H9 (cell line): Measurements from ENCODE around the gene VAV1. TPM values are rescaled to one million over a fixed set of nuclear protein-coding genes. Genes with fewer than 3 reads are reported as not detected.

Source experiments
- DNase-seq: peaks from one replicate; pipeline ENCODE4 v3.0.0-alpha.2; 2017
- H2AFZ ChIP-seq: one replicate; pipeline ENCODE4 v1.6.1; 2013; ENCODE audit warnings: mild to moderate bottlenecking, low read length, control low read depth, moderate library complexity
- H2AK5ac ChIP-seq: 2 replicates; pipeline ENCODE4 v1.6.1; 2013; ENCODE audit warnings: low read length, control low read depth, mixed read lengths; ENCODE audit not compliant: insufficient read length
- H2BK120ac ChIP-seq: one replicate; pipeline ENCODE4 v1.6.1; 2013; ENCODE audit warnings: low read depth, mild to moderate bottlenecking, low read length, control low read depth, inconsistent platforms; ENCODE audit not compliant: poor library complexity, severe bottlenecking
- H2BK12ac ChIP-seq: 2 replicates; pipeline ENCODE4 v1.6.1; 2013; ENCODE audit warnings: low read length, control low read depth, mixed read lengths, low read depth; ENCODE audit not compliant: insufficient read length
- H2BK15ac ChIP-seq: 2 replicates; pipeline ENCODE4 v1.6.1; 2013; ENCODE audit warnings: low read depth, low read length, control low read depth
- H2BK20ac ChIP-seq: one replicate; pipeline ENCODE4 v1.6.1; 2013; ENCODE audit warnings: low read depth, mild to moderate bottlenecking, low read length, control low read depth, inconsistent platforms; ENCODE audit not compliant: poor library complexity, severe bottlenecking
- H2BK5ac ChIP-seq: 2 replicates; pipeline ENCODE4 v1.6.1; 2013; ENCODE audit warnings: low read length, control low read depth, mixed read lengths; ENCODE audit not compliant: insufficient read length
- H3K14ac ChIP-seq: 2 replicates; pipeline ENCODE4 v1.6.1; 2013; ENCODE audit warnings: low read length, control low read depth; ENCODE audit not compliant: insufficient read depth
- H3K18ac ChIP-seq: 2 replicates; pipeline ENCODE4 v1.6.1; 2013; ENCODE audit warnings: low read depth, mild to moderate bottlenecking, mixed read lengths, low read length, control low read depth; ENCODE audit not compliant: insufficient read length
- H3K23ac ChIP-seq: 2 replicates; pipeline ENCODE4 v1.6.1; 2013; ENCODE audit warnings: low read length, control low read depth, mixed read lengths, low read depth; ENCODE audit not compliant: insufficient read length
- H3K23me2 ChIP-seq: 2 replicates; pipeline ENCODE4 v1.6.1; 2013; ENCODE audit warnings: low read depth, mild to moderate bottlenecking, mixed read lengths, low read length, control low read depth; ENCODE audit not compliant: insufficient read length, poor library complexity, severe bottlenecking
- H3K27ac ChIP-seq: 2 replicates; pipeline ENCODE4 v1.5.1; 2013; ENCODE audit warnings: low read length, control low read depth, mixed read lengths, low read depth; ENCODE audit not compliant: insufficient read length
- H3K27me3 ChIP-seq: 2 replicates; pipeline ENCODE4 v1.6.1; 2013; ENCODE audit warnings: low read length, control low read depth, inconsistent platforms; ENCODE audit not compliant: insufficient read depth
- H3K4ac ChIP-seq: 2 replicates; pipeline ENCODE4 v1.6.1; 2013; ENCODE audit warnings: low read depth, mild to moderate bottlenecking, control low read depth, inconsistent platforms, low read length, moderate library complexity
- H3K4me1 ChIP-seq: 2 replicates; pipeline ENCODE4 v1.6.1; 2013; ENCODE audit warnings: low read length, control low read depth, inconsistent platforms; ENCODE audit not compliant: insufficient read depth
- H3K4me2 ChIP-seq: 2 replicates; pipeline ENCODE4 v1.6.1; 2013; ENCODE audit warnings: low read length, control low read depth, mixed read lengths; ENCODE audit not compliant: insufficient read length, insufficient read depth
- H3K56ac ChIP-seq: 2 replicates; pipeline ENCODE4 v1.6.1; 2013; ENCODE audit warnings: low read depth, mild to moderate bottlenecking, mixed read lengths, low read length, control low read depth; ENCODE audit not compliant: insufficient read length
- H3K79me1 ChIP-seq: 2 replicates; pipeline ENCODE4 v1.6.1; 2013; ENCODE audit warnings: low read depth, mild to moderate bottlenecking, moderate library complexity, low read length, control low read depth, inconsistent platforms; ENCODE audit not compliant: insufficient read depth, poor library complexity, severe bottlenecking
- H3K79me2 ChIP-seq: 2 replicates; pipeline ENCODE4 v1.6.1; 2013; ENCODE audit warnings: low read length, control low read depth, inconsistent platforms; ENCODE audit not compliant: insufficient read depth
- H3K9ac ChIP-seq: 2 replicates; pipeline ENCODE4 v1.6.1; 2013; ENCODE audit warnings: low read length, control low read depth, mixed read lengths; ENCODE audit not compliant: insufficient read length; ENCODE audit errors: extremely low read depth
- H3K9me3 ChIP-seq: one replicate; pipeline ENCODE4 v1.6.1; 2013; ENCODE audit warnings: low read depth, low read length, inconsistent platforms; ENCODE audit not compliant: control insufficient read depth
- H3T11ph ChIP-seq: one replicate; pipeline ENCODE4 v1.6.1; 2013; ENCODE audit warnings: mild to moderate bottlenecking, low read length, control low read depth, inconsistent platforms
- H4K20me1 ChIP-seq: one replicate; pipeline ENCODE4 v1.6.1; 2013; ENCODE audit not compliant: control insufficient read depth, insufficient read length, insufficient read depth
- H4K5ac ChIP-seq: 2 replicates; pipeline ENCODE4 v1.6.1; 2013; ENCODE audit warnings: low read depth, mild to moderate bottlenecking, mixed read lengths, low read length, control low read depth; ENCODE audit not compliant: insufficient read length
- H4K8ac ChIP-seq: replicated peaks from 2 replicates; pipeline ENCODE4 v1.6.1; 2013; ENCODE audit warnings: low read length, control low read depth, mixed read lengths, low read depth; ENCODE audit not compliant: insufficient read length
- H4K91ac ChIP-seq: 2 replicates; pipeline ENCODE4 v1.6.1; 2013; ENCODE audit warnings: low read depth, mild to moderate bottlenecking, moderate library complexity, mixed read lengths, low read length, control low read depth; ENCODE audit not compliant: insufficient read length
- H3K27ac Mint-ChIP-seq, 3 experiments: 2 replicates in 2 of 3; 3 replicates in 1 of 3; pipeline ENCODE4 v1.8.0; 2020 to 2021; ENCODE audit warnings: mixed read lengths in 3 of 3, mild to moderate bottlenecking in 1 of 3, moderate library complexity in 1 of 3
- H3K27me3 Mint-ChIP-seq: 2 replicates; pipeline ENCODE4 v1.8.0; 2021; ENCODE audit warnings: low read depth, mild to moderate bottlenecking, moderate library complexity, mixed read lengths
- H3K36me3 Mint-ChIP-seq, 3 experiments: 2 replicates in 2 of 3; 3 replicates in 1 of 3; pipeline ENCODE4 v1.8.0; 2020 to 2021; ENCODE audit warnings: low read depth in 3 of 3, mixed read lengths in 3 of 3; ENCODE audit not compliant: insufficient read depth in 1 of 3
- H3K4me1 Mint-ChIP-seq, 2 experiments: 2 replicates each; pipeline ENCODE4 v1.8.0; 2020; ENCODE audit warnings: mixed read lengths in 2 of 2
- H3K4me3 Mint-ChIP-seq, 2 experiments: 2 replicates in 1 of 2; 3 replicates in 1 of 2; pipeline ENCODE4 v1.8.0; 2020 to 2021; ENCODE audit warnings: mild to moderate bottlenecking in 2 of 2, mixed read lengths in 2 of 2, moderate library complexity in 1 of 2
- H3K9me3 Mint-ChIP-seq, 2 experiments: 2 replicates in 1 of 2; 3 replicates in 1 of 2; pipeline ENCODE4 v1.8.0; 2020; ENCODE audit warnings: mild to moderate bottlenecking in 2 of 2, mixed read lengths in 2 of 2, moderate library complexity in 1 of 2
- CTCF ChIP-seq: fragments of 200-600 bp; sonication (generic); conservative IDR thresholded peaks from 3 replicates; pipeline ENCODE4 v1.8.0; 2021; ENCODE audit warnings: antibody characterized with exemption, mild to moderate bottlenecking
- WGBS: extraction: QIAGEN DNeasy Blood & Tissue Kit; methylation state at CpG from one replicate; pipeline ENCODE4 v1.1.7; 2013; ENCODE audit warnings: missing lambda C conversion rate, low lambda C conversion rate, mixed read lengths; ENCODE audit not compliant: insufficient read length; ENCODE audit errors: extremely low coverage; 5-methylcytosine and 5-hydroxymethylcytosine counted together
- total RNA-seq: library from RNA; stranded (reverse); gene quantifications from 2 replicates; pipeline ENCODE4 v1.2.1, GENCODE V29; 2021

The VAV1 gene
- total RNA-seq, 1 experiment from 2014 or later = 0.90 TPM

- peak; percentile 41 for DNase-seq
- no peak overlapping the region for H3K27ac ChIP-seq
- no peaks in the 10 kb centered on the region for H3K36me3 Mint-ChIP-seq
- H3K14ac ChIP-seq = no peak overlapping the region
- H3T11ph ChIP-seq = no peak overlapping the region
- no peak overlapping the region for H4K5ac ChIP-seq
- H3K9me3 Mint-ChIP-seq = peaks cover 3 to 30% of the 10 kb centered on the region in 2 experiments; a peak in 4 of 5 replicates
- peaks cover 7 to 8% of the 10 kb centered on the region in 2 experiments; a peak in 2 of 4 replicates for H3K4me1 Mint-ChIP-seq
- peak overlapping the region in 1 of 2 experiments; percentile 42; a peak in 1 of 5 replicates for H3K4me3 Mint-ChIP-seq
- H2AFZ ChIP-seq = no peak overlapping the region
- H3K79me2 ChIP-seq = no peaks in the 10 kb centered on the region
- no peaks in the 10 kb centered on the region for H4K20me1 ChIP-seq
- H3K27me3 ChIP-seq = no peaks in the 10 kb centered on the region
- H3K4me1 ChIP-seq = no peaks in the 10 kb centered on the region
- H3K4ac ChIP-seq = no peak overlapping the region
- H3K56ac ChIP-seq = no peak overlapping the region
- H2AK5ac ChIP-seq = no peak overlapping the region
- peaks cover 3% of the 10 kb centered on the region for H3K27me3 Mint-ChIP-seq
- H4K91ac ChIP-seq = no peak overlapping the region
- no peak overlapping the region for H2BK15ac ChIP-seq
- H2BK12ac ChIP-seq = no peak overlapping the region
- no peak overlapping the region for H2BK20ac ChIP-seq
- no peak overlapping the region for H4K8ac ChIP-seq
- no CpG with 5 or more reads among the region's 8 CpGs for WGBS
- H3K23ac ChIP-seq = no peak overlapping the region
- no peak overlapping the region for H2BK5ac ChIP-seq
- peak overlapping the region in 1 of 3 experiments; percentile 53; a peak in 2 of 7 replicates for H3K27ac Mint-ChIP-seq
- no peaks in the 10 kb centered on the region for H3K9me3 ChIP-seq
- H3K4me2 ChIP-seq = no peak overlapping the region
- no peak for TF ChIP-seq CTCF
- no peaks in the 10 kb centered on the region for H3K79me1 ChIP-seq
- no peak overlapping the region for H2BK120ac ChIP-seq
- H3K9ac ChIP-seq = no peak overlapping the region
- H3K23me2 ChIP-seq = no peaks in the 10 kb centered on the region
- H3K18ac ChIP-seq = no peak overlapping the region
Observed at GRCh38 chr19:6773323-6773931, 919 bp downstream of the VAV1 start.
